AML-193 (cell line): ENCODE results near the gene NME5.
A peak's percentile ranks its signal among the peaks of the same experiment; 100 is the strongest.
"Not testable (repeated sequence)": the region's sequence is repeated elsewhere in the genome, so short reads cannot be mapped to it uniquely, and the experiment has no call there.

Experiments used
- DNase-seq, 2 experiments: peaks; one replicate each; lab custom pipeline; 2025; lab: John Stamatoyannopoulos, UW

Gene NME5, protein sequence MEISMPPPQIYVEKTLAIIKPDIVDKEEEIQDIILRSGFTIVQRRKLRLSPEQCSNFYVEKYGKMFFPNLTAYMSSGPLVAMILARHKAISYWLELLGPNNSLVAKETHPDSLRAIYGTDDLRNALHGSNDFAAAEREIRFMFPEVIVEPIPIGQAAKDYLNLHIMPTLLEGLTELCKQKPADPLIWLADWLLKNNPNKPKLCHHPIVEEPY

GRCh38 chr5:138138949-138139780, at the start of gene NME5:
Gene NME5, minus strand, starts transcription at chr5:138139428. Its CDS starts 648 bp downstream, at chr5:138138780.
- DNase-seq: no peak

- DNase-seq: no peak
Measured at GRCh38 chr5:138188626-138189025, 49.4 kb upstream of the NME5 start.

DNA sequence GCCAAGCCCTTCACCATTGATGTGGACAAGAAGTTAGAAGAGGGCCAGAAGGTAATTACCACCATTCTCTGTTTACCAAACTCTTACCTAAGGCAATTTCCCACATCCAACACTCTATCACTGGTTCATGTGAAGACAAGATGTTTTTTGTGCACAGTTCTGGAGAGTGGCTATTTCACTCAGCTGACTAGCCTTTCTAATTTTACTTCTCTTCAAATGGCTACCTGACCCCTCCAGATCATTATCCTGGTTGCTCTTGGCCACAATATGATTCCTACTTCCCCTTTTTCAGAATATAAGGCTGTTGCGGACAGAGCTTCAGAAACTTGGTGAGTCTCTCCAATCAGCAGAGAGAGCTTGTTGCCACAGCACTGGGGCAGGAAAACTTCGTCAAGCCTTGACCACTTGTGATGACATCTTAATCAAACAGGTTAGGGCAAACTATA, 46.8 kb upstream of the NME5 start:
- DNase-seq: peak; percentile 55 to 58

DNA sequence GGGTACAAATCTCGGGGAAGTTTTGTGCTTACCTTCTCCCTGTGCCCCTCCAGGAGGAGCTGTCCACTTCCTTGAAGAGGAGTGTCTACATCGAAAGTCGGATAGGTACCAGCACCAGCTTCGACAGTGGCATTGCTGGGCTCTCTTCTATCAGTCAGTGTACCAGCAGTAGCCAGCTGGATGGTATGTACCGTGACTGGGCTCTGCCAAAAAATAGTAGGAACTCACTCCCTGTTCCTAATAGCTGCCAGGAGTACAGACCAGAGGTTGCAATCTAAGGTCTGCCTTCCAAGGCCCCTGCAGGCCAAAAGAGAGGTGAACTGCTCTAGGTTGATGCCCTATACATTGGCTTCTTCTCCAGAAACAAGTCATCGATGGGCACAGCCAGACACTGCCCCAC, 43.6 kb upstream of the NME5 start:
- DNase-seq: no peak

DNA sequence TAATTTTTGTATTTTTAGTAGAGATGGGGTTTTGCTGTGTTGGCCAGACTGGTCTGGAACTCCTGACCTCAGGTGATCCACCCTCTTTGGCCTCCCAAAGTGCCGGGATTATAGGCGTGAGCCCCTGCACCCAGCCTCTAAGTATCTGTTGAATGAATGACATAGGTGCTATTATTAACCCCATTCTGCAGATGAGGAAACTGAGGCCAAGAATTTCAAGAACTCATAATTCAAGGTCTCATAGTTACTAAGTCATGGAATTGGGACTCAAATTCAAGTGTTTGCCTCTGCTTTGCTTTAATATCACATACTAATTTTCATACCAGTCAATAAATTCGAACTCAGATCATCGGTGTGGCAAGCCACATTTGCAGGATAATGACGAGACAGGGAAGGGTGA, 41.6 kb upstream of the NME5 start:
- no peak for DNase-seq

- peak; percentile 91 to 92 for DNase-seq
Measured at GRCh38 chr5:138180183-138180782, 41.1 kb upstream of the NME5 start.

GRCh38 chr5:138179277-138179857, 40.1 kb upstream of the NME5 start:
- DNase-seq: no peak

GRCh38 chr5:138178516-138179276, 39.5 kb upstream of the NME5 start, which contains the start of the genes BRD8 and KIF20A:
Gene BRD8, minus strand, starts transcription at chr5:138178630. Its CDS starts 16 bp downstream, at chr5:138178614.
Gene KIF20A, plus strand, starts transcription at chr5:138179112. Its CDS starts 569 bp downstream, at chr5:138179681.
- peak; percentile 97 for DNase-seq

DNA sequence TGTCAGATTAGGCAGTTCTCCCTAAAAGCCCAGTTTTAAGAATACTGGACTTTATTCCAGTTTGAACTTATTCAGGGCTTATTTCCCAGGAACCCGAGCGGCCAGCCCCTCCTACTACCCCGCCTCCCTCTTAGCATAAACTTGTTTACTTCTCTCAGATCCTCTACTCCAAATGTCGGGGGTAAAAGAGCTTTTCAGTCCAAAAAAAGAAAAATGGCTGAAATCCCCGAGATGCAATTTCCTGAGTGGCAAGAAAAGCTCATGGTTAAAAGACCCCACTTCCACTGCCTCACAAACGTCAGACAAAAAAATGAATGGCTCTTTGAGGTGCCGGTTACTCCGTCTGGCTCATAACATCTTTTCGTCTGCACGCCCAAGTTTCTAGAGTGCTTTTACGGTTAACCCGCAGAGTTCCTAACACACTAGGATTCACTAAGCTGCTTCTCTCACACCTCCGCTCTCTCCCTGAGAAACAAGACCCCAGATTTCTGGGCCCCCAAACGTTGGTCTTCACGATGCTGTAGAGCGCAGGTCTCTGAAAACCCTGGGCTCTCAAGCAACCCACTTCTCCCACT, 38.8 kb upstream of the NME5 start:
- DNase-seq: peak; percentile 22 to 30

GRCh38 chr5:138170299-138170698, 31.1 kb upstream of the NME5 start:
- DNase-seq: no peak

DNA sequence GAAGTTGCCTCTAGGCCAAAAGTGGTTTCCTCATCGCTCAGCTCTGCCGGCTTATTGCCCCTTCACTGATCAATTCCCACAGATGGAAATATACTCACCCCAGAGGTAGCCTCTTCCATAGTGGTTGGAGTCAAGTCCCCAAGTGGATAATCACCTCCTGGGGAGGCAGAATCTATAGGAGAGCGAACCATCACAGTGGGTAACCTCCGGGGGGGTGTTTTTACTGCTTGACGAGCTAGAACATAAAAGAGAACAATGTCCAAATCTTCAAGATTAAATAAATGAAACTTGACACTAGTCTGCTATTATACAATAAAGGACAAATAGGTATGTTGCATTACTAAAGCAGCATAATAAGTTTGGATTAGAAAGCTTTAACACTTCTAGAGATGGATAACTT, 29.9 kb upstream of the NME5 start:
- no peak for DNase-seq

DNA sequence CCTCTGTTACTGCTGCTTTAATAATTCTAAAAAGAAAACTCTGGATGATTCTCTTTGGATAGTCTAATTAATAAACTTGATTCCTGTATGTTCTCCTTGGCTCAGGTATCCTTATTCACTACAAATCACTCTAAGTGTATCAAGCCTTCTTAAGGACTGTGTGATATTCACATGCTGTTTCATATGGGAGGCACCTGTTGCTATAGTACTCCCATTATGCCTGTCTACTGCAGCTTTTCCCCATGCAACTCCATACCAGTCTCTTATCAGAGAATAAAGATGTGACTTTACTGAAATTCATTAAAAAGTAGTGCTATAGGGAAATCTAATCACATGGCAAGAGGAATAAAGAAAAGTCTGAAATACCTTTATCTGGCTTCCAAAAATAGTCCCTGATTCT, 24.5 kb upstream of the NME5 start:
- DNase-seq: no peak

- no peak for DNase-seq
Measured at GRCh38 chr5:138160706-138161105, 21.5 kb upstream of the NME5 start.

DNA sequence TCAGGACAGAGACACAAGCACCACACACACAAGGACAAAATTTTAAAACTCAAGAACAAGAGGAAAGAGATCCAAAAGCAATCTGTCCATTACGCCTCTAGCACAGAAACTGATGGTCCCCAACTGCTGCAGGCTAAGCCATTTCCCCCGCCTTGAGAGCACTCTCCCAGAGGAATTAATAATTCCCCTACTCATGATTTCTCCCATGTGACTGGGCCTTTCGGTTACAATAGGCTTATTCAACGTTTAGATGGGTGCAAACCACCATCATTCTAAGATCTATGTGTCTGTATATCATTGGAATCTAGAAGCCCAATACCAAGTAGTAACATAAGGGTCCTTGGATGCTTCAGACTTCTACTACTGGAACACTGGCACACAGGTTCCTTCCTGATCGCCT, 20.4 kb upstream of the NME5 start:
- no peak for DNase-seq

GRCh38 chr5:138157626-138158025, 18.4 kb upstream of the NME5 start:
- DNase-seq: no peak

- not testable (repeated sequence) for DNase-seq
Measured at GRCh38 chr5:138155977-138156376, 16.7 kb upstream of the NME5 start.

- no peak for DNase-seq
Measured at GRCh38 chr5:138149530-138149929, 10.3 kb upstream of the NME5 start.

- DNase-seq: no peak
Measured at GRCh38 chr5:138148811-138149210, 9.6 kb upstream of the NME5 start.

DNA sequence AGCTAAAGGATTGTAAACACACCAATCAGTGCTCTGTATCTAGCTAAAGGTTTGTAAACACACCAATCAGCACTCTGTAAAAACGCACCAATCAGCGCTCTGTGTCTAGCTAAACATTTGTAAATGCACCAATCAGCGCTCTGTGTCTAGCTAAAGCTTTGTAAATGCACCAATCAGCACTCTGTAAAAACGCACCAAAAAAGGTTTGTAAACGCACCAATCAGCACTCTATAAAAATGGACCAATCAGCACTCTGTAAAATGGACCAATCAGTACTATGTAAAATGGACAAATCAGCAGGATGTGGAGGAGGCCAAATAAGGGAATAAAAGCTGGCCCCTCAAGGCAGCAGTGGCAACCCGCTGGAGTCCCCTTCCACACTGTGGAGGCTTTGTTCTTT, 4.3 kb upstream of the NME5 start:
- DNase-seq: not testable (repeated sequence)

GRCh38 chr5:138141734-138142133, 2.5 kb upstream of the NME5 start:
- no peak for DNase-seq

DNA sequence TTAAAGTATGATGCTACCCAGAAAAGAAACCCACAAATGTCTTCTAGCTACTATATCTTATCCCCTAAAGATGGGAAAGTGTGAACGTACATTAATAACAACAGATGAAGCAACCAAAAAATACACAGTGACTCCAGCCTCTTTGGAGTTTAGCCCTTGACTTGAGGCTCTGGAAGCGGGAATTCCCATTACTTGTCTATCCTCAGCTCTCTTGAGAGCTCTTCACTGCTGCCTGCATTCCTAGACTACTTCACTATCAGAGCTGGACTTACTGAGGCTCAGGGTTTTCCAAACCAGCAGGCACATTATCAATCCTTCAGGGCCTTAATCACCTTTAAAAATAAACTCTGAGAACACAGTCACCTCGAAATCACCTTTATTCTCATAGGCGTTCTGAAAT, 1.0 kb upstream of the NME5 start:
- no peak for DNase-seq

- peak; percentile 65 for DNase-seq
Measured at GRCh38 chr5:138139781-138140090, 508 bp upstream of the NME5 start.
